KG1 (cell line): Measurements from ENCODE around the gene SLC30A9.
A peak's percentile ranks its signal among the peaks of the same experiment; 100 is the strongest.

ENCODE experiments used
- DNase-seq: peaks from one replicate; lab custom pipeline; 2025; lab: John Stamatoyannopoulos, UW

The SLC30A9 gene

DNA sequence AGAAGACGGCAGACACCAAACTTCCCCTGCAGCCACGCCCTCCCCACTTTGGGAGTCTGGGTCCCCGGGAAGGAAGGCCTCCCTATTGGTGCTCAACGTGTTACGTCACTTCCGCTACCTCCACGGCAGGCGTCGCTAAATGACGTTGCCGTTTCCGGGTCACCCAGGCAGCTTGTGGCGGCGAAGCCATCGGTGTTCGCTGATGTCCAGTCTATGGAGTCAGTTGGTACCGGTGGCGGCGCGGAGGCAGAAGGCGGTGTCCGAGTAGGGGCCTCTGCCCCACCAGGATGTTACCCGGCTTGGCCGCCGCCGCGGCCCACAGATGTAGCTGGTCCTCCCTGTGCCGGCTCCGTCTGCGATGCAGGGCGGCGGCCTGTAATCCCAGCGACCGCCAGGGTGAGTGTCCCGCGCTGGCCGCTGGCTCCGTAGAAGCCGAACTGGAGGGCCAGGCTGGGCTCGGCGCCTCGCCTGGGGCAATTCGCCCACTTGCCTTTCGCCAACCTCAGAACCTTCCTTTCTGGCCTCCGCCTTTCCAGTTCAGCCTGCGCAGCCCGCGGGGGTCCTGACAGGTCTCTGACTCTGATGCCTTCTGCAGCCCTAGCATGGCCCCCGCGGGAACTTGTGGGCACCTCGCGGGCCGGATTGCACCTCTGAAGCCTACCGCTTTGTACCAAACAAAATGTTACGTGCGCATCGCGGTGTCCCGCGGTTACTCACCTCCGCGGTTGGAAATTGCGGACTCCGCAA, at the start of gene SLC30A9:
TSS of gene SLC30A9 (plus strand) at position 166 of the 747 bp plus-strand sequence. CDS start at position 288, 122 bp downstream.
- DNase-seq, result peak; percentile 84

DNA sequence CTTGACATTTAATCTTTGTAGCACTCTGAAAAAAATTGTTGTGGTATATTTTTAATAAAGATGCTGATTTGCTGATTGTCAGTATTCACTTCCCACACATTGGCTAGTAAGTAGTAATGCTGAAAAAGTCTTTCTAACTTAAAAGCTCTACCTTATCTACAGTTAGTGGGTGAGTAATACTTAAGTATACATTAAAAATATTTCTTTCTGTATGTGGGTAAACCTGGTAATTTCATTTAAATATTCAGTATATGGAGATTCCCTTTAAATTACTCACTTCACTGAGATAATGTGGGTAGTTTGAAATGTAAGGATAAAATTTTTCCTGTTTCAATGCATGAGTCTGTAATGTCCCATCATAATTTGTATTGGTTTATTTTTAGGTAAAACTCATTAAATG, 49.5 kb upstream of the SLC30A9 start:
- DNase-seq, result no peak

DNA sequence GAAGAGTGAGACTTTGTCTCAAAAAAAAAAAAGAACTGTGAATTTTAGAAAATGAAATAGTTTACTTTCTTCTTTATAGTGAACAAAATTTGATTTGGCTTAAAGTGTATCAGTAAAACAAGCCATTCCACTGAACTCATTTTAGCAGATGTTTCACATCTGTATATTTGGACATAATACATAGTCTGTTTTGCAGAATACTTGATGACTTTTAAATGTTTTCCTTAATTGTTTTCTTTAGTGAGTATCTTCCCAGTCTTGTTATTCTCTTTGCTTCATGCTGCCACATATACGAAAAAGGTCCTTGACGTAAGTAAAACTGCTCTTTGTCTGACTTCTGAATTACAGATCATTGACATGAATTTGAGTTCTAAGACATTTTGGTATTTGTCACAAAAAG, 46.8 kb upstream of the SLC30A9 start:
- DNase-seq, result no peak

DNA sequence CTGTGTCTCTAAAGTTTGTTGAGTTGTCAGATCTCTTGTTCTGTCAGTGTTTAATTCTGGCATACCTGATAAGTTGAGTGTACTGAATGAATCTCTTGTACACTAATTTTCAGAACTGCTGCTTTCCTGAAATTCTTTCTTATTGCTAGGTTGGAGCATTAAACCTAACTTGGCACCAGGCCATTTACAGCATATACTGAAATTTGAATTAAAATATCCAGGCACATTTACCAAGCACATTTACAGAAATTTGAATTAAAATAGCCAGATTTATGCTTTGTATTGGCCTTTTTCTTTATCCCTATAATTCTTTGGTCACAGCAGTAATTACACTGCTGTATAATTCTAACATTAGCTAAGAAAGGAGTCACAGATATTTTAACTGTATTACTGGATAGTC, 46.2 kb upstream of the SLC30A9 start:
- no peak for DNase-seq

DNA sequence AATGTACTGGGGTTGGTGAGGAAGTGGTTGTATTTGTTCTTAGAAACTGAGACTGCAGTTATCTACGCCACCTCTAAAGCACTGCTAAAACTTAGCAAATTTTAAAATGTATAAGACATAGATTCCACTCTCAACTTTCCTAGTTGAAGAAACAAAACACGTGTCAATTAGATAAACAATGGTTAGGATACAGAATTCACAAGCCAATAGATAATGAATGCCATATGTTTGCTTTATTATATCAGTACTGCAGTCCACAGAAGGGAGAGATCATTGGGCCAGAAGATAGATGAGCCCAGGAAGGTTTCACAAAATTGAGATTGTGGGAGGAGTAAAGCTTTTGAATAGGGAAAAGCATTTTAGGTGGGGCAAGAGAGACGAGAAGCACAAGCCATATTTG, 40.8 kb upstream of the SLC30A9 start:
- DNase-seq, result no peak

DNA sequence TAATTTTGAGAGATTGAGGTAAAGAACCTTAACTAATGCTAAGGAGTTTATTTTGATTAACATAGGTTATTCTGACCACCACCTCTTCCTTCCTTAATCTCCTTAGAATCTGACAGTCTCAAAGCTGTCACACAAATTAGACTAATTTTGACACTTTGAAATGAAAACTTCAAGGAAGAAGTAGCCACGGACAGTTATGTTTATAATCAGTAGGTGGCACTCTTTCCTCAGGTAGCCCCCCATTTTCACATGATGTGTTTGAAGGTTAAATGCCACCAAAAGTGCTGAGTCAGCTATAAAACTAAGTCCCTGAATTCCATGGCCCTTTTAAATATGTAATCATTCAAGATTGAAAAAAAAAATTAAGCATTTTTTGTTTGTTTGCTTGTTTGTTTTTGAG, 32.7 kb upstream of the SLC30A9 start:
- no peak for DNase-seq

DNA sequence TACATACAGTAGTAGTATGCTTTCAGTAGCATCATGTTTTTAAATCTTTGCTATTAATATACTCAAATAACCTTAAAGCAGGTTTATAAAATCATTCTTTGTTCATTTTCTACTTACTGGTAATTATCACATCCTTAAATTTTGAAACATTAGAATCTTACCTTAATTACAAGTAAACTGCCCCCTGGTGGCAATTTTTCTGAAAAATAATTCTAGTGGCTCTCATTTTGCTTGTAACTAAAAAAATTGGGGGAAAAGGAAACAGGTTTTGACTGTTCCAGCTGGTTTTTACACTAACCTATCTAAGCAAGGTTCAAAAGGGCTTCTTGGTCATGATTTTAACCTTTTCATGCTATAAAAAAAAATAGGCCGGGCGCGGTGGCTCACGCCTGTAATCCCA, 27.2 kb upstream of the SLC30A9 start:
- DNase-seq, result peak; percentile 17

DNA sequence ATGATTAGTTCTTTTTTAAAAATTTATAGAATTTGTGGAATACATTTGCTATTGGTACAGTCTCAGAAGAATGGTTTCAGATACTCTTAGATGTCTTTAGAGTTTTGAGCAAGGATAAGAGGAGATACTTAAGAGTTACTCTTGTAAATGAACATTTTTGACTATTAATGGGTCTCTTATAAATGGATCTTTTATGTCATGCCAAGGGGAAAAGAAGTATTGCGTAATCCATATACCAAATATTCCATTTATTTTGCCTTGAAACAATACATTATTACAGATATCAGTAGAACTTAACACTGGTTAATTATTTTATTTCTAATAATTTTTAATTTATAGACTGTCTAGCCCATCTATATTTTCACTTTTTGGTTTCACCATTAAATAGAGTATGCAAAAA, 25.9 kb upstream of the SLC30A9 start:
- DNase-seq, result no peak

DNA sequence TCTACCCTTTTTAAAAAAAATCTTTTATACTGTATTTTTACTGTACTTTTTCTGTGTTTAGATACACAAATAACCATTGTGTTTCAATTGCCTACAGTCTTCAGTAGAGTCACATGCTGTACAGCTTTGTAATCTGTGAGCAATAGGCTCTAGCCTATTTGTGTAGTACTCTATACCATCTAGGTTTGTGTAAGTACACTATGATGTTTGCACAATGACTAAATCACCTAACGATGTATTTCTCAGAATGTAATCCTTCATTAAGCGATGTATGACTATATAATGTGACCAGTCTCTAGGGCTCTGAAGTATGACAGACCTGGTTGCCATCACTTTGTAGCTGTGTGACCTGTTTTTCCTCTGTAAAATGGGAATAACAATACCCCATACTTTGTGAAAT, 22.9 kb upstream of the SLC30A9 start:
- DNase-seq, result no peak

DNA sequence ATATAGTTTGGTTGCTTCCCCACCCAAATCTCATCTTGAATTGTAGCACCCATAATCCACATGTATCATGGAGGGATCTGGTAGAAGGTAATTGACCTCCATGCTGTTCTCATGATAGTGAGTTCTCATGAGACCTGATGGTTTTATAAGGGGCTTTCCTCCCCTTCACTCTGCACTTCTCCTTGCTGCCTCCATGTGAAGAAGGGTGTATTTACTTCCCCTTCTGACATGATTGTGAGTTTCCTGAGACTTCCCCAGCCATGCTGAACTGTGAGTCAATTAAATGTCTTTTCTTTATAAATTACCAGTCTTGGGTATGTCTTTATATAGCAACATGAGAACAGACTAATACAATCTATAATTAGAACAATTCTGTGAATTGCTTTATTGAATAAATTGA, 20.7 kb upstream of the SLC30A9 start:
- DNase-seq, result no peak

DNA sequence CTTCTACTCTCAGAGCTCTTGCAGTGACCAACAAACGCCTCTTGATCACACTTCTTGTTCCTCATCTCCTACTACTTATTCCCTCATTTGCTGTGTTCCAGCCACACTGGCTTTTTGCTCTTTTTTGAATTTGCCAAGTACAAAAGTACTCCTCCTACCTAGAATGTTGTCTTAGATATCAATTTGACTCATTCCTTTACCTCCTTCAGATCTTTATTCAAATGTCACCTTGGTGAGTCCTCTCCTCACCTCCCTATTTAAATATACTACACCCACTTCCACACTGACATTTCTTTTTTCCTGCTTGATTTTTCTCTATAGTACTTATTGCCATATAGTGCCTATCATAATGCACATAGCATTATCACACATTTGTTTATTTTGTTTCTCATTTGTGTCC, 15.0 kb upstream of the SLC30A9 start:
- DNase-seq, result no peak

DNA sequence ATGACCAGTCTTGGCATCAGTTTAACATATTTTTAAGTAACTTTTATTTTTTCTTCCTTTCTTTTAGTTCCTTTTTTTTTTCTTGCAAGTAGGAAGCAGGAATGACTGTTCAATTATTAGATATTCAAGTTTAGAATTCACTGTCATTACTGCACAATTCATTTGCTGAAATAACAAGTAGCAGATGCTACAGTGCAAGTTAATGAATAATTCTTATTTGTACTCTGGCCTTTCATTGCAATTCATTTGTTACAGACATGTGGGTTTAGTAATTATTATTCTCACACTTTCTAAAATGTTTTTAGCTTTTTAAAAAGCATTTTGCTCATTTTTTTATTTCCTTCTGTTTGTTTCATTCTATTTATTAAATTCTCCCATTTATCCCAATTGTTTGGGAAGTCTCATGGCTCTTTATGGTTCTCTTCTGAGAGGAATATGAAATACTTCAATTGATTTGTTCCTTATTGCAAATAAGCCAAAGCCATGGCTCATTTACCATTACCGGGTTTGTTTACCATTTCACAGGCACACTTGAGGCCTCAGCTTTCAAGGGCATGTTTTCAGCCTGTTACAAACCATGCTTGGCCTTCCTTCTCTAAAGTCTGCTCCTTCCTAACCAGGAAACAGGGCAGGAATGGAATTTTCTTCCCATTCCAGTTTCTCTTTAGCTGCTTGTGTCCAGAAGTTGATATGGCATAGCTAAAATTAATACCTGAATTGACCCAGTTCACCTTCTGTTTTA, 13.4 kb upstream of the SLC30A9 start:
- DNase-seq, result no peak

DNA sequence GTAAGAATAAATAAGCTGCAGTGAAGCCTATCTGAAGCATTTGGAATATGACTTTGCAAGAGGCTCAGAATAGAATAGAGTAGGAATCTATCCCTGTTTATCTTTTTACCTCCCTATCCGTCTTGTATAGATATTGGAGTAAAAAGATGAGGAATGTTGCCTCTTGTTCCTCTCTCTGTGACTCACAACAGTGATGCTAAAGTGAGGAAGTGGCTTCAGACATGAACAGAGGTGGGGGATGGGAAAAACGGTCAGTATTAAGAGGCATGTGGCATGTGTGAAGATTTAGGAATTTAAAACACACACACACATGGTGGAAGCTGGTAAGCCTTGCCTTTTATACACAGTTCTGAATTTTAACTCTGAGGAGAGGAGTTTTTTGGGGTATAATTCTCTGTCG, 12.6 kb upstream of the SLC30A9 start:
- DNase-seq, result no peak

DNA sequence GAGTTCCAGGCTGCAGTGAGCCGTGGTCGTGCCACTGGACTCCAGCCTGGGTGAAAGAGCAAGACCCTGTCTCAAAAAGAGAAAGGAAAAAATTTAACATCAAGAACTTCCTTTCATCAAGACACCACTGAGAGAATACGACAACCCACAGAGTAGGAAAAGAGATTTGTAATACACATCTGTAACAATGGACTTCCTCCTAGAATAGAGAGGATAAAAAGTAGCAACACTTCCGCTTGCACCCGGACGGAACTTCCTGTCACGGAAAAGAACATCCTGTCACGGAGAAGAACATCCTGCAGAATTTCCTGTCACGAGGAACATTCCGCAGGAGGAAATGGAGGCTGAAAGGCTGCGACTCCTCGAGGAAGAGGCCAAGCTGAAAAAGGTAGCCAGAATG, 8.9 kb upstream of the SLC30A9 start, which contains the start of gene DCAF4L1:
TSS of gene DCAF4L1 (plus strand) at position 301 of the 400 bp plus-strand sequence. CDS start at position 338, 37 bp downstream.
- DNase-seq, result no peak

DNA sequence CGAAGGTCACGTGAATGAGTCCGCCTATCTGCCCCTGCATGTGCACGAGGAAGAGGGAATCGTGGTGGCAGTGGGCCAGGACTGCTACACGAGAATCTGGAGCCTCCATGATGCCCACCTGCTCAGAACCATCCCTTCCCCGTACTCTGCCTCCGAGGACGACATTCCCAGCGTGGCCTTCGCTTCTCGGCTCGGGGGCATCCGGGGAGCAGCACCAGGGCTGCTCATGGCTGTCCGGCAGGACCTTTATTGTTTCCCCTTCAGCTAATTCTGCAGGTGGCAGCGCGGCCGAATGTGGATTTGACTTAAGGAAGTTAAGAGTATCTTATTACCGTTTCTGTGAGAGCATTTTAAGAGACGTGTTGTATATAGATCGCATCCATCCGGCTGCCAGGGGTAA, 7.6 kb upstream of the SLC30A9 start:
- no peak for DNase-seq

DNA sequence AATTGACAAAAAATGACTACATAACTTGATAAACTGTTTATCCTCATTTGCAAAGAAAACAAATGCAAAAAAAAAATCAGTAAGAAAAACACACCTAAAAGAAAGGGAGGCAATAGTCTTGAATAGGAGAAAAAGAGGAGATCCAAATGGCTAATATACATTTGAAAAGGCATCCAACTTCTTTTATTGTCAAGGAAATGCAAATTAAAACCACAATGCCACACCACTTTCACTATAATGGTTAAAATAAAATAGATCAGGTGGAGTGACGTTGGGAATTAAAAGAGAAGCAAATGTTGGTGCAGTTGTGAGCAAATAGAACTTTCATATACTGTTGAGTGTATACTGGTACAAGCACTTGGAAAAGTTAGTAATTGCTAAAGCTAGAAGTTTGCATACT, 5.2 kb upstream of the SLC30A9 start:
- DNase-seq, result no peak

DNA sequence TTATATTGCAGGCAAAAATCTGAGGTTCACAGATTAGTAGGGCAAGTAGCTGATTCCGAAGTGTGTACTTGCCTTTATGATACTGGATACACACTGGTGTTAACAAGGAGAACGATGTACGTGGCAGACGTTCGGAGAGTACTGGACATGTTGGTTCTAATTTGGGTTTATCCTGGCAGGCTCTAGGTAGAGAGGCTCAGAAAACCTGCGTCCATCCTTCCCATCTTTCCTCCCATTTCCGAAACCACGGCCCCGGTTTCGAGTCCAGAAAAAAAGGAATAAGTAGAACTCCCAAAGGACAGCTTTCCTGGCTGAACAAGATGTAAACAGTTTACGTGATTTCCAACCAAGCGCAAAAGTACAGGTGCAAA, 351 bp upstream of the SLC30A9 start:
- DNase-seq, result peak; percentile 66

DNA sequence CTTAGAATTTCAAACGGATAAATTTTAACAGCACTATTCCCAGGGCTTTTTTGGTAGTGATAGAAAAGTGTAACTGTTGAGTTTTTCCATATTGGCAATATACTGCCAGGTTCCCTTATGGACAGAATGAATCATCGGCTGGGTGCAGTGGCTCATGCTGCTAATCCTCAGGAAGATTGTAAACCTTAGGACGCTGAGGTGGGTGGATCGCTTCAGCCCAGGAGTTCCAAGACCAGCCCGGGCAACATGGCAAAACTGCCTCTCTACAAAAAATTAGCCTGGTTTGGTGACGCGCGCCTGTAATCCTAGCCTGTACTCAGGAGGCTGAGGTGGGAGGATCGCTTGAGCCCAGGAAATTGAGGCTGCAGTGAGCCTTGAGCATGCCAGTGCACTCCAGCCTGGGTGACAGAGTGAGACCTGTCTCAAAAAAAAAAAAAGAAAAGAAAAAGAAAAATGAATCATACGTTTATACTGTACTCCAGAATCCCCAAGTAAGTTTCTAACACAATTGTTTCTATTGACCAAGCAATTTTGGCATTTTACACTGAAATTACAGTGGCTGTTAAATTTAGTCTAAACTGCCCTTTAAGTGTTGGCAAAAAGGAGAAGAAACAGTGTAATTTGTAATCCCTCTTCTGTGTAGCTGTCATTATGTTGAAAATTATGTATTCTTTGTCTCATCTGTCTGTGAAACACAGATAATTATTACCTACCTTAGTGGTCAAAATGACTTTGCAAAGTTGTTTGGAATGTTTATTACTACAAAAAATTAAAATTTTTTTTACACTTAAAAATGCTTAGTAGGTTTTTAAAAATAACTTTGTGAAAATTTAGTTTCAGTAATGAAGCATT, 1.8 kb downstream of the SLC30A9 start:
- DNase-seq, result no peak

DNA sequence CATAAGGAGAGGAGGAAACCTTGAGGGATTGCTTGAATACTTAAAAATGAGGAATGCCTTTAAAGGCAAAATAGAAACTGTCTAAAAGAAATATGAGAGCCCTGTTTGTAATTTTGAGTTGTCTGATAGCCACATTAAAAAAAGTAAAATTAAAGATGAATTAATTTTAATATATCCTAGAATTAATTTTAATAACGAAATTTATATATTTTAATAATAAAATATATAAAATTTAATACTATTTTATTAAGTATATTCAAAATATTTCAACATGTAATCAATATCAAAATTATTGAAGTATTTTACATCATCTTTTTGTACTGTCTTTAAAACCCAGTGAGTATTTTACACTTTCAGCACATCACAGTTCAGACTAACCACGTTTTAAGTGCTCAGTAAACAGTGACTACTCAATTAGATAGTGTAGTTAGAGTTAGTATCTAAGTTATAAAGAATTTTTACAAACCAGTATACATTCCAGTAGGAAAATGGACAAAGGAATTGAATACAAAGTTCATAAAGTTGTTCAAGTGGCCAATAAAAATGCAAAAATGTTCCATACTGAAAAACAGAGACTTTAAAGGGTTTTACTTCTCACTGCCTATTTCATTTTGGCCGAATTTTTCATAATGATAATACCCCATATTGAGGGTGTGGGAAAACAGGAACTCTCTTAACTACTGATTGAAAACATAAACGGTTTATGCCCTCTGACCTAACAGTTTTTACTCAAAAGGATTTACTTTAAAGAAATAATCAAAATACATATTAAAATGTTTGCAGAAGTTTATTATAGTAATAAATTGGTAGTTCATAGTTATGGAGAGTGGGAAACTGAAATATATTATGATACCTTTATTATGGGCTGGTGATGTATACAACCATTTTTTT, 2.9 kb downstream of the SLC30A9 start:
- DNase-seq, result no peak

DNA sequence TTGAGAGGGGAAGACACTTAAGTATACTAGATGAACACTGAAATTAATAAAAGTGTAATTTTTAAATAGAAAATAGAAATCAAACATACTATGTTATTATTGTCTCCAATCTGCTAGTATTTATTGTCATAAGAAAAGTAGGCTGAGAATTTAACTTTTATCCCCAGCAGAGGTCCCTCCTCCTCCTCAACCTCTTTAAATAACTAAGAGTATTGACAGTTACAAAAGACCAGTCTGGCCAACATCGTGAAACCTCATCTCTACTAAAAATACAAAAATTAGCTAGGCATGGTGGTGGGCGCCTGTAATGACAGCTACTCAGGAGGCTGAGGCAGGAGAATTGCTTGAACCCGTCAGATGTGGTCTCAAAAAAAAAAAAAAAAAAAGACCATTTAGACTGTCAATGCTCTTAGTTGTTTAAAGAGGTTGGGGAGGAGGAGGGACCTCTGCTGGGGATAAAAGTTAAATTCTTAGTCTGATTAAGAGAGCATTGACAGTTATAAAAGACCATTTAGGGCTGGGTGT, 4.2 kb downstream of the SLC30A9 start:
- no peak for DNase-seq

DNA sequence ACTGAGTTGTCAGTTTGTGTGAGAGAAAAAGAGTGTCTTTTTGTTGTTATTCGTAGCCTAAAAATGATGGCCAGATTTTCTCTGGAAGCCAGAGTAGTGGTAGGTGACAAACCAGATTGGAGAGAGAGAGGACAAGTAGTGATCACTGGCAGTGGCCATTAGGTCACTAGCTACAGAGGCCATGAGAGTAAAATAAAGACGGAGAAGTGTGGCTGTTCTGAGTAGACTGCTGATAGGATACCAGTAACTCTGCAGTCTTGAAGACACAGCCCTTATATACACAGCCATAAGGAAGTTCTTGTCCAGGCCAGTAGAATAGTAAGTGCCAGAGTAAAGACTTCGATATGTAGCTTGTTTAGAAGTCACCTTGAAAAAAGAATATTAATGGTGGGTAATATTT, 7.7 kb downstream of the SLC30A9 start:
- no peak for DNase-seq
